Stimulated activated CD8-positive, alpha-beta memory T cell treated with anti-CD3 and anti-CD28 coated beads, Interleukin-7, amount 100 ng/mL, for 24 hours (primary cell): ENCODE data around the gene GNG2.

Experiments used
- DNase-seq: peaks from one replicate; pipeline ENCODE4 v3.0.0-alpha.2; 2020; ENCODE audit warnings: low read depth

Gene GNG2

GRCh38 chr14:51856792-51857296 lies 3.6 kb upstream of the GNG2 start:
- no peak for DNase-seq

GRCh38 chr14:51859131-51859530 lies 1.3 kb upstream of the GNG2 start:
- no peak for DNase-seq

GRCh38 chr14:51860825-51861499 lies 550 bp downstream of the GNG2 start:
- no peak for DNase-seq

- DNase-seq, result no peak
Observed at GRCh38 chr14:51862176-51862796, 1.9 kb downstream of the GNG2 start.

- DNase-seq, result no peak
Observed at GRCh38 chr14:51862860-51863259, 2.4 kb downstream of the GNG2 start.

- DNase-seq, result no peak
Observed at GRCh38 chr14:51865953-51866747, 5.7 kb downstream of the GNG2 start.

GRCh38 chr14:51867741-51868140 lies 7.3 kb downstream of the GNG2 start:
- no peak for DNase-seq

GRCh38 chr14:51868405-51868804 lies 8.0 kb downstream of the GNG2 start:
- no peak for DNase-seq

GRCh38 chr14:51869411-51870100 lies 9.1 kb downstream of the GNG2 start:
- no peak for DNase-seq

GRCh38 chr14:51870606-51871005 lies 10.2 kb downstream of the GNG2 start:
- no peak for DNase-seq

GRCh38 chr14:51871846-51872245 lies 11.4 kb downstream of the GNG2 start:
- no peak for DNase-seq

- no peak for DNase-seq
Observed at GRCh38 chr14:51872396-51872795, 12.0 kb downstream of the GNG2 start.

- DNase-seq, result no peak
Observed at GRCh38 chr14:51873221-51873893, 12.9 kb downstream of the GNG2 start.

- no peak for DNase-seq
Observed at GRCh38 chr14:51877810-51878209, 17.4 kb downstream of the GNG2 start.

- no peak for DNase-seq
Observed at GRCh38 chr14:51879170-51879569, 18.8 kb downstream of the GNG2 start.

- DNase-seq, result no peak
Observed at GRCh38 chr14:51880835-51881580, 20.6 kb downstream of the GNG2 start.

GRCh38 chr14:51881636-51882035 lies 21.2 kb downstream of the GNG2 start:
- no peak for DNase-seq

- no peak for DNase-seq
Observed at GRCh38 chr14:51883232-51883631, 22.8 kb downstream of the GNG2 start.

GRCh38 chr14:51884086-51884927 lies 23.9 kb downstream of the GNG2 start:
- no peak for DNase-seq

GRCh38 chr14:51889851-51890250 lies 29.4 kb downstream of the GNG2 start:
- DNase-seq, result no peak
